GM19099 (cell line): ENCODE results near the gene CCDC185.

Experiments used
- POLR2A ChIP-seq: IDR thresholded peaks from 3 replicates; pipeline ENCODE4 v1.6.1; 2011; ENCODE audit warnings: low read depth; ENCODE audit not compliant: insufficient read length; ENCODE audit errors: extremely low read depth

CCDC185 gene

DNA sequence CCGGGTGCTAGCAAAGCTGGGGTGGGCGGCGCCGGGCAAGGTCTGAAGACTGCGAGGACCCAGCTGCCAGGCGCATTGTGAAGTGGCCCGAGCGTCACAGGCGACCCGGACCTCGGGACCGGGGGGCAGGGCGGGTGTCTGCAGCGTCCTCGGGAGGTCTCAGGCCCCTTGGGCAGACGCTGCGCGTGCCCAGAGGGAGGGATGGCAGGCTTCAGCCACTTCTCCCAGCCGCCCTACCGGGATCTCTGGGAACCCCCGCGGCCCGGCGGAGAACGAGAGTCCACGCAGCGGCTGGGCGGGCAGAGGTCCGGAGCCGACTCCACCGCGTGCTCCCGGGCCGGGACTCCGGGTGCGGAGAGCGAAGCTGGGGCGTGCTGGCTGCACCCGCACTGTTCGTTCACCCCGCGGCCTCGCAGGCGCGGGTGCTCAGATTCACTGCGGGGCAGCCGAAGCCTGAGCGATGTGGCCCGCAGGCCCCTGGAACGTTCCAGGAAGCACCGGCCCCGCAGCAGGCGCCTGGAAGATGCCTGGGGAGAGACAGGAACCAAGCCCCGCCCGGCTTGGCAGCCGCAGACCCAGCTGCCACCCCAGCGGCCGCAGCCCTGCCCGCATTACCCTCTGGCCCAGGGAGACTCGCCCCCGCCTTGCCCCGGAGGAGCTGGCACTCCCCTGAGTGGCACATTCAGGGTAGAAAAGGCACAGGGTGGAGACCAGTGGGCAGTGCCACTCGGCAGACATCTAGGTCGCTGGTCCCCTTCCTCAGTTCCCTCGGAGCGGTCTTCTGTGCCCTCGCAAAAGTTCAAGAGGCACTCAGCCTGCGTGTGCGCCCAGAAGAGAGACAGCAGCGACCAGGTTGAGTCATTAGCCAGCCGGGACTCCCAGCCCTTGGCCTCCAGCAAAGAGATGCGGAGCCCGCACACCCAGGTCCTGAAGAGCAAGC, at the start of gene CCDC185:
Gene CCDC185 (plus strand): TSS at position 141 of the 940 bp plus-strand sequence. CDS start 61 bp downstream, at position 202.
- TF ChIP-seq POLR2A, result no peak

GRCh38 chr1:223343692-223344091, 49.5 kb upstream of the CCDC185 start:
- TF ChIP-seq POLR2A, result no peak

DNA sequence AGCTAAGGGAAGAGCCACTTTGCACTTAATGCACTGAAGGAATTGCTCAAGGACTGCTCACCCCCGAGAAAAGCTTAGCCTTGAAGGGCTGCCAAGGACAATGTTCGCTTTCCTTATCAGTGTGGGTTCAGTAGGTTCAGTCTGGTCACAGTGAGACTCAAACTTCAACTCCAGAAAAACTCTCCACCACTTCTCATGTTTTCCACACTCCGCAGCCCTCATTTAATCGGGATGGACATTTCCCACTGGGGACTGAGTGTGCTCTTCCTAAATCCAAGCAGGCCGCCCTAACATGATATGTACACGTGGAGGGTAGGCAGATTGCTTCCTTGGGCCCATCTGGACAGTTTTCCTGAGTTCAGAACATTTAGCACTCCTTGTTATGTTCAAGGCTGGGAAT, 48.7 kb upstream of the CCDC185 start:
- TF ChIP-seq POLR2A, result no peak

DNA sequence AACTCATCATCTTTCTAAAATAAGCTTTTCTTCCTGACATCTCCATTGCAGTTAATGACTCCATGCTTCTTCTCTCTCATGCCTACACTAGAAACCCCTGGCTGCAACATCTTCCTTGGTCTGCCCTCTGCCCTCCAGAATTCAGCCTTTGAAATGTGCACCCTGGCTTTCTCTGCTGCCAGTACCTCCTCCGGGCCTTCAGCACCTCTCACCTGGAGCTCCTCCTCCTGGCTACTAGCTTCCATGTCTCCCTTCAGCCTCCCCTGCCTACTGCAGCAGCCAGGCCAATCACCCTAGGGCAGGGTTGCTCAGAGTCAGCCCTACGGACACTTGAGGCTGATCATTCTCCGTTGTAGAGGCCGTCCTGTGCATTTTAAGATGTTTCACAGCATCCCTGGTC, 47.5 kb upstream of the CCDC185 start:
- TF ChIP-seq POLR2A, result no peak

GRCh38 chr1:223346311-223346710, 46.9 kb upstream of the CCDC185 start:
- TF ChIP-seq POLR2A, result no peak

- no peak for TF ChIP-seq POLR2A
These were observed 45.6 kb upstream of the CCDC185 start for GRCh38 chr1:223347583-223347982.

GRCh38 chr1:223348439-223348838, 44.8 kb upstream of the CCDC185 start:
- no peak for TF ChIP-seq POLR2A

DNA sequence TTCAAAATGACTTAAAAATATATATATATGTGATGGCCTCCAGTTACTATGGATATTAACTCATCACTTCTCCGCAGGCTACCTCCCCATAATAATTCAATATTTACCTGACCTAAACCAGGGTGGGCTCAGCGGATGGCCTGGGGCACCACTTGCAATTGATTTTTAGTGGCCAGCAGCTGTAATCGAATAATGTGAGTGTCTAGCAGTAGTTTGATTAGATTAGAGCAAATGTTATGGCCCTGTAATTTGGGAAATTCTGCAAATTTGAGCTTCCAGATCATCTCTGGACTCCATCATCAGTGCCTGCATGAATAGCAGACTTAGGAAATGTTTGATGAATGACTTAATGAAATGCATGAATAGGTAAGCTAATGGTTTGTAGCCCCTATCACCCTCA, 44.0 kb upstream of the CCDC185 start:
- no peak for TF ChIP-seq POLR2A

- no peak for TF ChIP-seq POLR2A
These were observed 42.8 kb upstream of the CCDC185 start for GRCh38 chr1:223350361-223350908.

DNA sequence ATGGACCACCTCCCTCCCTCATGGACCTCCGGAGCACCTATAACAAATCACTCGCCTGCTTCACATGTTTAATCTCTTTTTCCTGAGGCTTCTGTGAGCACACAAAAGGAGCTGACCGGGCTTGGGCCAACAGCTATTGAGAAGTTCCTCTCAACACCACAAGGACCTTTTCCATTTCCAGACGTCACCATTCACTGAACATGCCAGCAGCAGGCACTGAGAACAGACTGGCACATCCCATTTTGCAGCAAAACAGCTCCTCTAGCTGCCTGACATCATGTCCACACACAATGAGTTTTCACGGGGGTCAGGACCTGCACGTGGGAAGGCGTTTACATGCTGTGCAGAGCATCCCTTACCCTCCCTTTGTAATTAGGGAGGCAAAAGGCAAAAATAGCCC, 40.3 kb upstream of the CCDC185 start:
- no peak for TF ChIP-seq POLR2A

GRCh38 chr1:223353939-223354338, 39.3 kb upstream of the CCDC185 start:
- no peak for TF ChIP-seq POLR2A

DNA sequence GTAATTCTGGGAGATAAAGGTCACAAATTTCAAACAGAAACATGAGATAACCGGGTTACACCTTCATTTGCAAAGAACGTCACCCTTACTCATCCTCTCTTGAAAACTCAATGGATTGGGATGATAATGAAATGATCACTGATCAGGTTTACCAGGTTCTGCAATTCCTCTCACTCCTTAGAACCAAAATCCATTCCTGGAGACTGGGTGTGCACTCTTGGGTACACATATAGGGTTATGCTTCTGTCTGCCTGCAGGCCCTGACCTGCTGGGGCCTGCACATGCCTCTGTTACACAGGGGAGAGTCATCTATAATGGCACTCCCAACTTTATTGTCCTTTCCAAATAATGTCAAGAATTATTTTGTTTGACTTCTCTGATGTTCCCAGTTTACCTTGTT, 37.5 kb upstream of the CCDC185 start:
- no peak for TF ChIP-seq POLR2A

GRCh38 chr1:223358826-223359225, 34.4 kb upstream of the CCDC185 start:
- no peak for TF ChIP-seq POLR2A

DNA sequence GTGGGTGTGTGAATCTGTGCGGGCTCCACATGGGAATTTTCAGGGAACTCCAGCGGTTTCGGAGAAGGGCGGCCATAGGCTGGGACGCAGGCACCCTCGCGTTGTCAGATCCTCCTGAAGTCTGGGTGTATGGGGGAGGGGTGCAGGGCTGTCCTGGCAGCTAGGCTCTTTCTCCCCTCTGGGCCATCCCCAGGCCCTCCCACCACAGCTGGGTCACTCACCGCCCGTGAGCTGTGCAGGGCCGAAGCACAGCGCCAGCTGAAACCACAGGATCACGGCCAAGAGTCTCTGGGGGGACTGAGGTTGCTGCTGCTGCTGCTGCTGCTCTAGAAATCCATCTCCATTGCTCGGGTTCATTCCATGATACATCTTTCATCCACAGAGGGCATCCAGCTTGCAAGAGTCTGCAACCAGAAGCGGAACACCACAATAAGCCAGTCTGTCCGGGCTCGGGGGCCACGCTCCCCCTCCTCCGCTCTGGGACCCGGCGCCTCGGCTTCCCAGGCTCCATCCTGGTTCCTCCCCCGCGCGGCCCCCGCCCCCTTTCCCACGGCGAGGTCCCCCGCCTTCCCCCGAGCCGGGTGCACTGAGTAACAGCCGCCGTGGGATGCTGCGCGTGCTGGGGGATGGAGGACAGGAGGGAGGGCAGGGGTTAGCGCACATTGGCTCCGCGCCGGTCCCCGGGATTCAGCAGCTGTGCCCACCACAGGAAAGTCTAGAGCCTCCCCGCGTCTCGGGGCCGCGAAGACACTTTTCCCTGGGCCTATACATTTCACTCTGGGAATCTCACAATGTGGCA, 30.0 kb upstream of the CCDC185 start:
- no peak for TF ChIP-seq POLR2A
